Pulmonary artery endothelial cell (primary cell): Measurements from ENCODE around the gene SLC29A1. TPM values are rescaled to one million over a fixed set of nuclear protein-coding genes. Genes with fewer than 3 reads are reported as not detected.
A peak's percentile ranks its signal among the peaks of the same experiment; 100 is the strongest.
"Not testable (repeated sequence)": the region's sequence is repeated elsewhere in the genome, so short reads cannot be mapped to it uniquely, and the experiment has no call there.

Source experiments
- DNase-seq: peaks from one replicate; pipeline ENCODE4 v3.0.0-alpha.2; 2011; ENCODE audit warnings: low read depth, low spot score
- total RNA-seq: library from RNA; depleted of rRNA; stranded (reverse); fragments of >200 nt; gene quantifications from 2 replicates; pipeline ENCODE4 v1.2.3, GENCODE V29; 2014

Gene SLC29A1
- total RNA-seq, 1 donor from 2014 or later = 88.4 TPM

DNA sequence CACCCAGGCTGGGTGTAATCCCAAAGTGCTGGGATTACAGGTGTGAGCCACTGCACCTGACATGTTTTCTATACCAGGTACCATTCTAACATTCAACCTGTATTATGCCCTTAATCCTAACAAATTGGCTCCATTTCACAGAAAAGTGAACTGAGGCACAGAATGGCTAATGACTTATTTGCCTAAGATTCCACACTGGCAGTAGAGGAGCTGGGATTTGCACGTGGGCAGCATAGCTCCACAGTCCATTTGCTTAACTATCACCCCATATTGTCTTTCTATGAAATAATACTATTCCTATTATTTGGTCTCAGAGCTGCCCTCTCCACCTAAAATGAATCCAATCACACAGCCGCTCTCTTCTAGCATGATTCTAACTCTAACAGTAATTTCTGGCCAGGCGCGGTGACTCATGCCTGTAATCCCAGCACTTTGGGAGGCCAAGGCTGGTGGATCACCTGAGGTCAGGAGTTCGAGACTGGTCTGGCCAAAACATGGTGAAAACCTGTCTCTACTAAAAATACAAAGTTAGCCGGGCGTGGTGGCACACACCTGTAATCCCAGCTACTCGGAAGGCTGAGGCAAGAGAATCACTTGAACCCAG lies 30.0 kb upstream of the SLC29A1 start:
- DNase-seq = no peak

DNA sequence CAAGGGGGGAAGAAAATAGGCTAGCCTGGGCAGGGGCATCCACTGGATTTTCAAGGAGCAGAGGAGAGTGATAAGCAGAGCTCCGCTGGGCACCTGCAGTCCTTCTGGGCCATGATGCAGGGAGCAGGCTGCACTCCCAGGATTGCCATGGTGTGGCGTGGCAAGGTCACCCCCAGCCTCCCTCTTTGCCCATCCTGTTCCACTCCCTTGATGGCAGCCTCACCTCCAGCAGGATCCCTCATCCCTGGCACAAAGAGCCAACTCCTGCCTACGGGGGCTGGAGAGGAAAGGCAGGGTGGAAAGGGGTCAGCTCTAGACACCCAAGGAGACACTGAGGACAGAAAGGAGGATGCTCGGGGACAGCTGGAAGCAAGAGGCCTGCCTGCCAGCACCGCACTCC lies 29.1 kb upstream of the SLC29A1 start:
- DNase-seq = no peak

DNA sequence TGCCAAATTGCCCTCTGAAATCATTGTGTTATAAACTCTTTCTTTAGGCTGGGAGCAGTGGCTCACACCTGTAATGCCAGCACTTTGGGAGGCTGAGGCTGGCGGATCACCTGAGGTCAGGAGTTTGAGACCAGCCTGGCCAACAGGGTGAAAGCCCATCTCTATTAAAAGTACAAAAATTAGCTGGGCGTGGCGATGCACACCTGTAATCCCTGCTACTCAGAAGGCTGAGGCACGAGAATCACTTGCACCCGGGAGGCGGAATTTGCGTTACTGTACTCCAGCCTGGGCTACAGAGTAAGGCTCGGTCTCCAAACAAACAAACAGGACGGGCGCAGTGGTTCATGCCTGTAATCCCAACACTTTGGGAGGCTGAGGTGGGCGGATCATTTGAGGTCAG lies 27.0 kb upstream of the SLC29A1 start:
- DNase-seq = not testable (repeated sequence)

DNA sequence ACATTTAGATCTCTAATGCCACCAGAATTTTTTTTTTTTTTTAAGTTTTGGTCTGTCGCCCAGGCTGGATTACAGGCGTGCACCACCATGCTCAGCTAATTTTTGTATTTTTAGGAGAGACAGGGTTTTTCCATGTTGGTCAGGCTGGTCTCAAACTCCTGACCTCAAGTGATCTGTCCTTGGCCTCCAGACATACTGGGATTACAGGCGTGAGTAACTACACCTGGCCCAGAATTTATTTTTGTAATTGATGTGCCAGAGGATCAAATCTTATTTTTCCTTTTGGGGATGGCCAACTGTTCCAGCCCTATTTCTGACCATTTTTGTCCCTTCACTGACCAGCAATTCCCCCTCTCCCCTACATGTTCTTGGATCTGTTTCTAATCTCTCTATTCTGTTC lies 24.7 kb upstream of the SLC29A1 start:
- DNase-seq = no peak

DNA sequence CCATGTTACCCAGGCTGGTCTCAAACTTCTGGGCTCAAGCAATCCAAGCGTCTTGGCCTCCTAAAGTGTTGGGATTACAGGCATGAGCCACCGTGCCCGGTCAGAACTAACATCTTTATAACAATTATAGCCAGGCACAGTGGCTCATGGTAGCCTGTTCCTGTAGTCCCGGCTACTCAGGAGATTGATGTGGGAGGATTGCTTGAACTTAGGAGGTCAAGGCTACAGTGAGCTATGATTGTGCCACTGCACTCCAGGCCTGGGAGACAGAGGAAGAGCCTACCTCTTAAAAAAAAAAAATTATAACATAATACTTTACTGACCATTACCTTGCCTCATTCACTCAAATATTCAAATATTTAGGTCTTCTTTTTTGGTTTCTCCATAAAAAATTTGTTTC lies 23.5 kb upstream of the SLC29A1 start:
- no peak for DNase-seq

DNA sequence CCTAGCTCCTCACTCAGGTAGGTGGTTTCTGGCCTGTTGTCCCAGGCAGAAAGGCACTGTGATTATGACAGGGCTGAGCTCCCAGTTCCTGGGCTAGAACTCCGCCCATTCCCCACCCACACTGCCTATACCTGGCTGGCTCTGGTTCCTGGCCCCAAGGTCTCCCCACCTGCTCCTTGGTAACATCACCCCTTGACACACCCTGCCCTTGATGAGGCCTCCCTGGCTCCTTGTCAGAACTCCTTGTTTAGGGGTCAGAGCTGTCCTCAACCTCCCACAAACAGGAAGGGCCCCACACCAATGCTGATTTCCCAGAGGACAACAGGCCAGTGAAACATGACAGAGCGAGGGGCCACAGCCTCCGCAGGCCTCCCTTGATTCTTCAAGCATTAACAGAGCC lies 22.2 kb upstream of the SLC29A1 start:
- DNase-seq = no peak

DNA sequence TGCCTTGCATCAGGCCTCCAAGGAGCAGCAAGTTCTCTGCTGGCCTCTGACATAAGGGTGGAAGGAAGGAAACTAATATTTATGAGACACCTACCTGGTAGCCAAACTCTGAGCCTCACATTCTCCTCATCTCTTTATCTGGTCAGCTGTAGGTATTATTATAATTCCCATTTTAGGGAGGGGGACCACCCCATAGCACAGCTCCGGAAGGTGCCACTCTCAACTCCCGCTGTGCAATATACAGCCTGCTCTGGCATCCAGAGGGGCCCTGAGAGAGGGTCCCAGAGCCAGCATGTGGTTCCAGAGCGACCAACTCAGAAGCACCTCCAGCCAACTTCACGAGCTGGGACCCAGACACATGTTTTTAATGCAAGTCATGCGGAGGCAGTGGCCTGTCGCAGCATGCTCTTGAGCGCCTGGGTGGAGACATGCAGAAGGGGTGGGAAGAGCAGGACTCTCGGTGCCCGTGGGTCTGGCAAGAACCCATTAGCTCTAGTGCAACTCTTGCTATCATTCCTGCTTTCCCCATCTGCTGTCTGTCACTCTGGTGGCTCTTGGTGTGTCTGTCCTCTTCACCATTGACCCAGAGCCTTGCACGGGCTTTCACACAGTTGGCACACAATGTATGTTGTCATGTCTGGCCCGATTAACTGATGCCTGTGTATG lies 21.6 kb upstream of the SLC29A1 start:
- no peak for DNase-seq

DNA sequence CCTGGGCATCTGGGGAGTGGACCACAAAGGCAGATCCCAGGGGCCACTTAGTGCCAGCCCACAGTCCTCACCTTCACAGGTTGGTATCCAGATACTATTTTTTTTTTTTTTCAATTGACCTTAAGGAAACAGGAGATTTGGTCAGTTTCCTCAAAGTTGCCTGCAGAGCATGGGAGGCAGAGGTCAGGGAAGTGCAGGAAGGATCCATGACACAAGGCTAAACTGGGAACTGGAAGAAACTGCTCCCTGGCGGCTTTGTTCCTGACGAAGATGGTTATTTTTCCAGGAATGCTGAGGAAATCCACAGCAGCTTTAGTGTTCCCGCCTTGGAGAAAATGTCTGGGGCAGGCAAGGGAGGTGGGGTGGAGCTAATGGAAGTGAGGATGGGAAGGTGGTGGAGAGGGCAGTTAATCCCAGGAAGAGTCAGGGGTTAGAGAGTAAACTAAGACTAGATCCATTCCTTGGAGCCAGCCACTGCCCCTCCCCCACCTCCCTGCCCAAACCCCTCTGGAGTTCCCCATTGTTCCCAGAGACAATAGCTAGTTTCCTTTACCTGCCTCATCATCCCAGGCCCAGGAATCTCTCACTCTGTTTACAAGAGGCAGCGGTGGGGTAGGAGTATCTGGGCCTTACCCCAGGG lies 20.9 kb upstream of the SLC29A1 start:
- no peak for DNase-seq

DNA sequence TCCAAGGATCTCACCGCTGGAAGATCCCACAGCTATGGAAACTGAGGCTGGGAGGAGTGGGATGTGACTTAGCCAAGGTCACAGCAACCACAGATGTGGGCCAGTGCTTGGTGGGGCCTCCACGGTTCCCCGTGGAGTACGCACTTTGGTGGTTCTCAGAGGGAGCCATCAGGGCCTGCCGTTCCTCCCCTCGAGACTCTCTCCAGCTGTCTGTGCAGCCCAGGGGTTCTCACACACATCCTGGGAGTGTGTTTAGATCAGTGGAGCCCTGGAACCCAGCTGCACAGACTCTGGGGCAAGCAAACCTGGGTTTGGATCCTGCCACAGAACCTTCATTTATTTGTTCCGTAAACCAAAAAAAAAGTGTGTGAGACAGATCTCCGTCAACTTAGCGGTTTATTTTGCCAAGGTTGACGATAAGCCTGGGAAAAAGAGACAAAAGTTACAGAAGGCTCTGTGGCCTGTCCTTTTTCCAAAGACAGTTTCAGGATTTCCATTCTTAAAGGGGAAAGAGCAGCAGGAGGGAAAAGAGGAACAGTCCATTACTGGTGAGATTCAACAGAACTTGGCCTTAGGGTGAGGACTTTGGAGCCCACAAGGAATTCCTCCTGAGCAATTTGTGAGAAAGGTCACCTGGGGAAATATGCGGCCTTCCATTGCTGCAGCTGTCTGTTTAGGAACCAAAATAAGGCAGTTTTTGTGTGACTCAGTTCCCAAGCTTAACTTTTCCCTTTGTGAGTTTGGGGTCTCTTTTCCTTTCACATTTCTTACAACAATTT lies 20.2 kb upstream of the SLC29A1 start:
- DNase-seq = no peak

DNA sequence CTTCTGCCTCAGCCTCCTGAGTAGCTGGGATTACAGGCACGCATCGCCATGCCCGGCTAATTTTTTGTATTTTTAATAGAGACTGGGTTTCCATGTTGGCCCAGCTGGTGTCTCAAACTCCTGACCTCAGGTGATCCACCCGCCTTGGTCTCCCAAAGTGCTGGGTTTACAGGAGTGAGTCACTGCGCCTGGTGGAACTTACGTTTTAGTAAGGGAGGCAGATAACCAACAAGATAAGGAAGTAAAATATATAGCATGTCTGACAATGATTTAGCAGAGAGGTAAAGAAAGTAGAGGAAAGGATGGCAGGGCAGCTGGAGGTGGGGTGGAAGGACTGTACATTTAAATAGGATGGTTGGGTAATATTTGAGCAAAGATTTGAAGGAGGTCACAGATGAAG lies 19.4 kb upstream of the SLC29A1 start:
- no peak for DNase-seq

DNA sequence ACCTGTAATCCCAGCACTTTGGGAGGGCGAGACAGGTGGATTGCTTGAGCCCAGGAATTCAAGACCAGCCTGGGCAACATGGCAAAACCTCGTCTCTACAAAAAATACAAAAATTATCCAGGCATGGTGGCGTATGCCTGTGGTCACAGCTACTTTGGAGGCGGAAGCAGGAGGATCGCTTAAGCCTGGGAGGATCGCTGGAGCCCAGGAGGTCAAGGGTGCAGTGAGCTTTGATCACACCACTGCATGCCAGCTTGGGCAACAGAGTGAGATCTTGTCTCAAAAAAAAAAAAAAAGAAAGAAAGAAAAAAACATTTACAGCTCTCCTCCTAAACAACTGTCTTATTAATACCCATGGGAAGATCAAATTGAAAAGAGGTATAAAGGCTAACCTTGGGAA lies 15.4 kb upstream of the SLC29A1 start:
- no peak for DNase-seq

DNA sequence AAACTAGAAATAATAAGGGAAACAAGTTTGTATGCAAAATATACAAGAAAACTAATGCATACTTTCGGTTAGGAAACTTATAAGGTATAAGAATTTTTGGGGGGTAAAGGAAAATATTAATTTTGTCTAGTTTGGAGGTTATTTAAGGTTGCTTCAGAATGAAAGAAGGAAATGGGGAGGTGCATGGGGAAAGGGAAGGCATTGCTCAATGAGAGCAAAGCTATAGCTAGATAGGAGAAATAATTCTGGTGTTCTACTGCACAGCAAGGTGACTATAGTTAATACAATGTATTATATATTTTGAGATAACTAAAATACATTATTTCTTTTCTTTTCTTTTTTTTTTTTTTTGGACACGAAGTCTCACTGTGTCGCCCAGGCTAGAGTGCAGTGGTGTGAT lies 12.1 kb upstream of the SLC29A1 start:
- DNase-seq = no peak

DNA sequence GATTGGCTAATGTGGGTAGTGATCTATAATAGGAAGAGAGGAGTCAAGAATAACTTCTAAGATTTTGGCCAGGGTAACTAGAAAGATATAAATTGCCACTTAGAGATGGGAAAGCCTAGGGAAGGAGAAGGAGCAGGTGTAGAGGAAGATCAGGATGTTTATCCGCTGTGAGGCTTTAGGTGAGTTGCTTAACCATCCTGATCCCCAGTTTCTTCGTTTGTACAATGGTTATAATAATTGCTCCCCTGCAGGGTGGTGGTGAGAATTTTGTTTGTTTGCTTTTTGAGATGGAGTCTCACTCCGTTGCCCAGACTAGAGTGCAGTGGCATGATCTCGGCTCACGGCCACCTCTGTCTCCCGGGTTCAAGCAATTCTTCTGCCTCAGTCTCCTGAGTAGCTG lies 9.1 kb upstream of the SLC29A1 start:
- no peak for DNase-seq

DNA sequence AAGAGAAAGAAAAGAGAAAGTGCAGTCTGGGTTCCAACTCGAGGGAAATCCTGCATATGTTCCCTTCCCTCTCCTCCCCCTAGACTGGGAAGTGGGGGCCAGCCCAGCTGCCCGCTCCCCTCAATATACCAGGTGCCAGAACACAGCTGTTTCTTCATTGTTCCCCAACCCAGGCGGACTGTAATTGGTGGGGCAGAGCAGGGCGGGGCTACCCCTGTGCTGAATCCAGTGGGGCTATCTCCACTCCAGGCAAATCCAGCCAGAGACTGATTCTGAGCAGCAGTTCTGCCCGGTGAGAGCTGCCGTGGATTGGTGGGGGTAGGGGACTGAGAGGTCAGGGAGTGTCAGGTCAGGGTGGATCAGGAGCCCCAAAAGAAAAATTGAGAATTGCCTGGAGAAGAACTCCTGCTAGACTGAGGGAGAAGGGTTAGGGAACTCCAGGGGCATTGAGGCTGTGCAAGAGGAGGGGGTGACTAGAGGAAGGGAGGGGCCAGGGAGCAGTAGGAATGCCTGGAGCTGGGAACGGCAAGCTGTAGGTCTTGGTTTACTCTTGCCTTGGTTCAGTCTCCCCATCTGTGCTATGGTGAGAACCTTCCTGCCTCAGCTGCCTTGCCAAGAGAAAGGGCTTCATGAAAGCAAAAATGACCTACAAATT lies 6.6 kb upstream of the SLC29A1 start, which contains the start of gene MYMX:
Gene MYMX, plus strand, starts transcription at position 250 of the 655 bp plus-strand sequence. CDS start 546 bp downstream, outside the sequence.
- no peak for DNase-seq

DNA sequence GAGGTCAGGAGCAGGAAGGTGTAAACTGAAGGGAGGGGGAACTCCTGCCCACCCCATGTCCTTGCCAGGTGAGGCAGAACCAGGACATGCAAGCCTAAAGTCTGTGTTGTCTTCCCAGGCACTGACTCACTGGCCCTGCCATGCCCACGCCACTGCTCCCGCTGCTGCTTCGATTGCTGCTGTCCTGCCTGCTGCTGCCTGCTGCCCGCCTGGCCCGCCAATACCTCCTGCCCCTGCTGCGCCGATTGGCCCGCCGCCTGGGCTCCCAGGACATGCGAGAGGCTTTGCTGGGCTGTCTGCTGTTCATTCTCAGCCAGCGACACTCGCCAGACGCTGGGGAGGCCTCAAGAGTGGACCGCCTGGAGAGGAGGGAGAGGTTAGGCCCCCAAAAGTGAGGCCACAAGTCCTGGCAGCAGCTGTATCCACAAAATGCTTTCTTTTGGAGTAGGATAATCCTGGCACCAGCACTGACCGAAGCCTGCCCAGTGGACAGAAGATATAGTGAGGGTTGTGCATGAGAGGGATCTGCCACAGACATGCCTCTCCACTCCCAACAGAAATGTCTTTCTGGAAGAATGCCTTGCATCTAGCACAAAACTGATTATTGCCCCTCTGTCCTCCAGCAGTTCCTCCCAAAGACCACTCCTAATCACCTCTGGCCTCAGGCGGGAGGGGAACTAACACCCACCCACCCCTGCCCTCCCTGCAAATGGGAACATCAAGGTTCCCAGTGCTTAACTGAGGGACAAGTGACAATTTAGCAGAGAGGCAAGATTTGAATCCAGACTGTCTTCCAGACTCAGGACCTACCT lies 5.9 kb upstream of the SLC29A1 start:
- DNase-seq = no peak

DNA sequence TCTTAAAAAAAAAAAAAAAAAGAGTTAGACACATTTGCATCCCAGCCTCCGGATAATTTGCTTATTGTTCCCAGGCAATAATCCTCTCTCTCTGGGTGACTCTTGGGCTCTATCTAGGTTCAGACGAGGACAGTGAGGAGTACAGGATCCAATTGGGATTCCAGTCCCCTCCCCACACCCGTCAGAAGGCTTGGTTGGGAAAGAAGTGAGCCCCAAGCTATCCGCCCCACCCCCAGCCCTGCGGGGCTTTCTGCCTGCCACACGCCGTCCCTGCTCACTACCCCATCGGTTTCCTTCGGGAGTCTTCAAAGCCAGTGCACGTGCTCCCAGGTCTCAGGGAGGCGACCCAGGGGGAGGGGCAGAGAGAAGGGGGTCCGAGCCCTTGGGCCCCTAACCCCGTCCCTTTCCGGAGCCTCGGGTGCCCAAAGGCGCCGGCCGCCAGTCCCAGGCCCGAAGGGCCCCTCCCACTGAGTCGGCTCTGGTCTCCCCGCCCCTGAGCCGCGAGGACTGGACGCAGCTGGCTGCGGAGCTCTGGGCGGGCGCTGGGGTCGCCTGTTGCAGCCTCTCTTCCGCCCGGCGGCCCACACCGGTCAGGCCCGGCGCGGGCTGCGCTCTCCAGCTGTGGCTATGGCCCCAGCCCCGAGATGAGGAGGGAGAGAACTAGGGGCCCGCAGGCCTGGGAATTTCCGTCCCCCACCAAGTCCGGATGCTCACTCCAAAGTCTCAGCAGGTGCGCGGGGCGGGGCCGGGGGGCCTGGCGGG lies 4.2 kb upstream of the SLC29A1 start:
- peak; percentile 66 for DNase-seq

DNA sequence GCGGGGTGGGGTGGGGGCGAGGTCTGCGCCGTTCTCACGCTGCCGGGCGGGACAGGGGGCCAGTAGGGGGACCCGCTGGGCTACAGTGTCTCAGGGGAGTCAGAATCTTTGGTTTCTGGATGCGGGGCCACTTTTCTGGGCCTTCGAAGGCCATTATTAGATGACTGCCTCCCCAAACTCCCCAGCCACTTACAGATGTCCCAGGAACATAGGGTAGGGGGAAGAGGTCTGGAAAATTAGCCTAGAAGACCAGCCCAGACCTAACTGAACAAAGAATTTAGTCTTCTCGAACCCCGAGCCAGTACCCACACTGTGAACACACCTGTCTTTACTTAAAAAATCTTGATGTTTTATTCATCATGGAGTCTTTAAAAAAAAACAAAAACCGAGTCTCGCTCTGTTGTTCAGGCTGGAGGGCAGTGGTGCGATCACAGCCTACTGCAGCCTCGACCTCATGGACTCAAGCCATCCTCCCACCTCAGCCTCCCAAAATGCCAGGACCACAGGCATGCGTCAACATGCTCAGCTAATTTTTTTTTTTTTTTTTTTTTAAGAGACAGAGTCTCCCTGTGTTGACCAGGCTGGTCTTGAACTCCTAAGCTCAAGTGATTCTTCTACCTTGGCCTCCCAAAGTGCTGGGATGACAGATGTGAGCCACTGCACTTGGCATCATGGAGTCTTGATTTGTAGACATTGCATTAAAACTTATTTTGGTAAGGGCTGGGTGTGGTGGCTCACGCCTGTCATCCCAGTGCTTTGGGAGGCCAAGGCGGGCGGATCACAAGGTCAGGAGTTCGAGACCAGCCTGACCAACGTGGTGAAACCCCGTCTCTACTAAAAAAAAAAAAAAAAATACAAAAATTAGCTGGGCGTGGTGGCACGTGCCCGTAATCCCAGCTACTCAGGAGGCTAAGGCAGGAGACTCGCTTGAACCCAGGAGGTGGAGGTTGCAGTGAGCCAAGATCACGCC lies 3.3 kb upstream of the SLC29A1 start:
- no peak for DNase-seq

DNA sequence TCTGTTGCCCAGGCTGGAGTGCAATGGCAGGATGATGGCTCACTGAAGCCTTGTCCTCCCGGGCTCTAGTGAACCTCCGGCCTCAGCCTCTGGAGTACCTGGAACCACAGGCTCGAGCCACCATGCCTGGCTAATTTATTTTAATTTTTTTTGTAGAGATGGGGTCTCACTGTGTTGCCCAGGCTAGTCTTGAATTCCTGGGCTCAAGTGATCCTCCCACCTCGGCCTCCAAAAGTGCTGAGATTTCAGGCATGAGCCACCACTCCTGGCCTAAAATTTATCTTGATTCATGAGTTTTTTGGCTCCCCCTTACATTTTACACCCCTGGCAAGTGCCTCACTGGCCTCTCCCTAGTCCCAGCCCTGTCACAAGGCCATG lies 2.5 kb upstream of the SLC29A1 start:
- no peak for DNase-seq
